HG03103 (cell line): Measurements from ENCODE around the gene GNA12.
"Not testable (repeated sequence)": the region's sequence is repeated elsewhere in the genome, so short reads cannot be mapped to it uniquely, and the experiment has no call there.

Experiments used
- ATAC-seq: cut with Tn5 transposase; IDR thresholded peaks from one replicate; pipeline ENCODE4 v1.9.1; 2021; ENCODE audit warnings: low read depth; ENCODE audit not compliant: unreplicated experiment

Gene GNA12

DNA sequence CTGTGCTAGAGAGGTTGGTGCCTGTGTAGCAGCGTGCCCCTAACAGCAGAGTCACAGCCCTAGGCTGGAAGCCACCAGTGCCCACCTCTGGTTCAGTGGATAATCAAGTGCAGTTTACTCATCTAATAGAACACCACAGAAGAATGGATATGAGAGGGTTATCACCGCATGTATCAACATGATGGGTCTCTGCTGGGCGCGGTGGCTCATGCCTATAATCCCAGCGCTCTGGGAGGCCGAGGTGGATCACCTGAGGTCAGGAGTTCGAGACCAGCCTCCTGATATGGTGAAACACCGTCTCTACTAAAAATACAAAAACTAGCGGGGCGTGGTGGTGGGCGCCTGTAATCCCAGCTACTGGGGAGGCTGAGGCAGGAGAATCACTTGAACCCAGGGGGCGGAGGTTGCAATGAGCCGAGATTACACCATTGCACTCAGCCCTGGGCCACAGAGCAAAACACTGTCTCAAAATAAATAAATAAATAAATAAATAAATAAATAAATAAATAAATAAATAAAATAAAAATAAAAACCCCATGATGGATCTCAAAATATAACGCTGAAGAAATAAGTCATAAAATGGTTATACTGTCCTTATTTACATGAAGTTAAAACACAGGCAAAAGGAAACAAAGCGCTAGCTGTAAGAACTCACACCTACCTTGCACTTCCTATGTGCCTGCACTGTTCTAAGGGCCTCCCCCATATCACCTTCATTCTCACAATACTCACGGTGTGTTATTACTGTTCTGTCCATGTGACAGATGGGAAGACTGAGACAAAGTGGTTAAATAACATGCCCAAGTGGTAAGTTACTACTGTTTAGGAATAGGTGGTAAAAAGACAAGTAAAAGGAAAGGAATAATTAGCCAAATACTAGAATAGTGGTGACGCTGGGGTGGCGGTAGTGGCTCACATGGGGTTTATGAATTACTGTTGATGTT, 85.2 kb downstream of the GNA12 start:
- no peak for ATAC-seq

DNA sequence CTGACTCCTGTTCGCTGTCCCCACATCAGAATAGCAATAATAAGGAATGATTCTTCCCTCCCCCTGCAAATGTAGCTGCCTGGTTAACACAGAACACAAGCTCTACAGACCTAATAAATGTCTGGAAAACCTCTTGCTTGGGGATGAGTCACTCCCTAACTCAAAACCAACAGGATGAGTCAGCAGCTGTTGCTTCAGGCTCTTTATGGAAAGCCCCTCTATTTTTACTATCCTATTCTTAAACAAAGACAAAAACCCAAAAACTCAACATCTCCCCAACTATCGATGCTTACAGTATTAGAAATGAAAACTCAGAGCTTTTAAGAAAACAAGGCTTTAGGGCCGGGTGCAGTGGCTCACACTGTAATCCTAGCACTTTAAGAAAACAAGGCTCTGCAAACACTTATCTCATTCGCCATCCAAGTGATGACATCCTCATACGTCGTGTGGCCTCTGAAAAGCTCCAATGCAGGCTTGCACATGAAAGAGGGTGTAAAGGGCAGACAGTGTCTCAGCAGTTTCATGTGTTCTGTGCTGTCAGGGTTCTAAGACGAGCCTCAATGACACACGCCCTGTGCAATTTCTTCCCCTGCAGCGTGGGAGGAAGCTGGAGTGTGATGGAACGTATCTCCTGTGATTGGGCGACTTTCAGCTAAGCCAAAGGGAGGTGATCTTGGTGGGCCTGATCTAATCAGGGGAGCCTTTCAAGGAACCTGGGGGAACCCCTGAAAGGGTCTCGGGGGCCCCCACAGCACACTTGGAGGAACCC, 86.0 kb downstream of the GNA12 start:
- peak; percentile 71 for ATAC-seq

DNA sequence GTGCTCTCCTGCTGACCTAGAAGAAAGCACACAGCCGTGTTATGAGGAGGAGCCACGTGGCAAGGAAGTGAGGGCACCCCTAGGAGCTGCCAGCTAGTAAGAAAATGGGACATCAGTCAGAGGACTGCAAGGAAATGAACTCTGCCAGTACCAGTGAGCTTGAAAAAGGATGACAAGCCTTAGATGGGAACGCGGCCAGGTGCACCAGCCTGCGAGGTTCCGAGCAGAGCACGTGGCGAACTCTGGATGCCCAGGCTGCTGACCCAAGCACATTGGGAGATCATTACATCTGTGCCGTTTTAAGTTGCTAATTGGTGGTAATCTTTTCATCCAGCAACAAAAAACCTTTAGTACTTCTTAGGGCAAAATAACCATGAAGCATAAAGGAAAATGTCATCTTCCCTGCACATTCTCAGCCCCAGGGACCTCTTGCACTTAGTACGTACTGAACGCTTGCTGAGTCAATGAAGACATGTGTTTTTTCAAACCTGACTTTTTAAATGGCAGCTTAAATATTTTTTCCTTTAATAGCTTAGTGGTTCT, 86.7 kb downstream of the GNA12 start:
- no peak for ATAC-seq

DNA sequence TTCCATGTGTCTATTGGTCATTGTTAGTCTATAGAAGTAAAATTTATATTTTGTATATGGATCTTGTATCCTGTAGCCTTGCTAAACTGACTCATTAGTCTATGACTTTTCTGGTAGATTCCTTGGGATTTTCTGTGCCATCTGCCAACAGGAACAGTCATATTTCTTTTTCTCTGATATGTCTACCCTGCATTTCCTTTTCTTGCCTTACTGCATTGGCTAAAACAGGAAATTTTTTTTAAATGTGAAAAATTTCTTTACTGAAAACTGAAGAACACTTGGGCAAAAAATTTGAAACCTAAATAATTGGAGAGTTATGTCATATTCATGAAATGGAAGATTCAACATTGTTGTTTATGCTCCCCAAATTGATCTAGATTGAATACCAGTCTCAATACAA, 88.6 kb downstream of the GNA12 start:
- no peak for ATAC-seq

DNA sequence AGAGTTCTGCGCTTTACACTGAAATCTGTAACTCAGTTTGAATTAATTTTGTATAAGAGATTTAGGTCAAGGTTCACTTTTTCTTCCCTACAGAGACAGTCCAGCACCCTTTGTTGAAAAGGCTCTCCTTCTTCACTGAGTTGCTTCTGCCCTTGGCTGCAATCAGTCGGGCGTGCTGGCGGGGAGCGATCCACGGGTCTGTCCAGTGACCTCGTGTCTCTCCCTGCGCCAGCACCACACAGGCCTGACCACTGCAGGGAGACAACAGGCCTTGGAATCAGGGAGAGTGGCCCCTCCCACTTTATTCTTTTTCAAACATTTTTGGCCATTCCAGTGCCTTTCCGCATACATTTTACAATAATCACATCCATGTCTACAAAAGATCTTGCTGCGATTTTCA, 89.2 kb downstream of the GNA12 start:
- no peak for ATAC-seq

GRCh38 chr7:2754086-2754485, 90.0 kb downstream of the GNA12 start:
- ATAC-seq, result no peak

DNA sequence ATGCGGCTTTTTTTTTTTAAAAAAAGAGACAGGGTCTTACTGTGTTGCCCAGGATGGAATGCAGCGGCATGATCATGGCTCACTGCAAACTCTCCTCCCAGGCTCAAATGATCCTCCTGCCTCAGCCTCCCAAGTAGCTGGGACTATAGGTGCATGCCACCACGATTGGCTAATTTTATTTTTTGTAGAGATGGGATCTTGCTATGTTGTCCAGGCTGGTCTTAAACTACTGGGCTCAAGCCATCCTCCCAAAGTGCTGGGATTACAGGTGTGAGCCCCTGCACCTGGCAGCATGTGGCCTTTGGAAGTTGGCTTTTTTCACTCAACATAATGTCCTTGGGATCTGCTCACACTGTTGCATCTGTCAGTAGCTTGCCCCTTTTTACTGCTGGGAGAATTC, 91.0 kb downstream of the GNA12 start:
- no peak for ATAC-seq

DNA sequence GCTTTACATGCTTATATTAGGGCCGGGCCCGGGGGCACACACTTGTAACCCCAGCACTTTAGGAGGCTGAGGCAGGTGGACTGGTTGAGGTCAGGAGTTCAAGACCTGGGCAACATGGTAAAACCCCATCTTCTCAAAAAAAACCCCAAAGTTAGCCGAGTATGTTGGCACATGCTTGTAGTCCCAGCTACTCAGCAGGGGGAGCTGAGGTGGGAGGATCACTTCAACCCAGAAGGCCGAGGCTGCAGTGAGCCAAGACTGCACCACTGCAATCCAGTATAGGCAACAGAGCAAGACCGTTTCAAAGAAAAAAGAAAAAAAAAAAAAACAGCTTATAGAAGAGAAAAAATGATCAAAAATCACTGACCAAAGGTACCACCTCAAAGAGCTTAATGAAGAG, 93.0 kb downstream of the GNA12 start:
- ATAC-seq, result no peak

GRCh38 chr7:2750004-2750407, 94.1 kb downstream of the GNA12 start:
- ATAC-seq, result no peak

- not testable (repeated sequence) for ATAC-seq
Observed at GRCh38 chr7:2748684-2749083, 95.4 kb downstream of the GNA12 start.

GRCh38 chr7:2743523-2744185, 100.5 kb downstream of the GNA12 start:
- not testable (repeated sequence) for ATAC-seq

DNA sequence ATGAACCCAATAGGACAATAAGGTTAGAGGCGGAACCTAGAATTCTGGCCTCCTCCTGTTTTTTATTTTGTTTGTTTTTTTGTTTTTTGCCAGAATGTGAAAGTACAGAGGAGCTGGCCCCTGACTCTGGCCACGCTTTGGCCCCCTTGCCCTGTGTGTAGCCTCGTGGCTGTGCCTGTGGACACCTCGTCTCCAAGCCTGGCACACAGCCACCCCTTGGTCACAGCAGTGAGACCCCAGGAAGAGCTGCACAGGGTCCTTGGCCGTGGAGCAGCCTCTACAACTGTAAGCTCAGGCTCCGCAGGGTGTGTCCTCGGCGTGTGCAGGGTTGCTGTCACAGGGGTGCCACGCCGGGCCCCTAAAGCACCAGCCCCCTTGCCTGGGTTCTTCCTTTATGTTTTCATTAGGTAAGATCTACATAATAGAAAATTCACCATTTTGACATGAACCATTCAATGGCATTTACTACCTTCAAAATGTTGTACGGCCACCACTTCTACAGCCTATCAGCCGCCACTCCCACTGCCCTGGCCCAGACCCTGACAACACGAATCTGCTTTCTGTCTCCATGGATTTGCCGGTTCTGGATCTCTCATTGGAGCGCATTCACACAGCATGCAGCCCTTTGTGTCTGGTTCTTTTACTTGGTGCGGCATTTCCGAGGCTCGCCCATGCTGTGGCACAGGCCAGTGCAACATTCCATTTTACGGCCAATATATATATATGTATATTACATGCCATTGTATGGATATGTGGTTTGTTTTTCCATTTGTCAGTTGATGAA, 105.2 kb downstream of the GNA12 start:
- no peak for ATAC-seq

- ATAC-seq, result no peak
Observed at GRCh38 chr7:2737771-2738540, 106.2 kb downstream of the GNA12 start.

- not testable (repeated sequence) for ATAC-seq
Observed at GRCh38 chr7:2737005-2737743, 106.9 kb downstream of the GNA12 start.

- no peak for ATAC-seq
Observed at GRCh38 chr7:2736411-2736914, 107.6 kb downstream of the GNA12 start.

DNA sequence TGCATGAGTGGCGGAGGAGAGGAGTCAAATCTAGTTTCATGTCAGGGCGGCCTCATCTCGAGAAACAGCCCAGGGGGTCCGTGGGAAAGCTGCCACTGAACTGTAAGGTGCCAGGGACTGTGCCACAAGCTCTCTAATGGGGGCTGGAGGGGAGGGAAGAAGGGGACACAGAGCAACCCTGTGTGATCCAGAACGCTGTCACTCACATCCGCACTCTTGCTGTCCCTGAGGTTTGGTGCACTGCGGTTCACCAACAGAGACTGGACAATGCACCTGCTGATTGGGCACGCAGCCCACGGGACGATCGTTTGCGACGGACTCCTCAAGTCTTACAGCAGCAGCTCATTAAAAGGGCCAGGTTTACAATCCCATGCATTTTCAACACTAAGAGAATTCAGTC, 108.4 kb downstream of the GNA12 start:
- ATAC-seq, result no peak

GRCh38 chr7:2734751-2735571, 109.1 kb downstream of the GNA12 start:
- no peak for ATAC-seq
